ENCODE measurements around the gene SECISBP2L.
"Not testable (repeated sequence)": the region's sequence is repeated elsewhere in the genome, so short reads cannot be mapped to it uniquely, and the experiment has no call there.

Gene SECISBP2L

GRCh38 chr15:48992545-48992944, 53.7 kb downstream of the SECISBP2L start:
- no peak for DNase-seq (ENCODE audit: low spot score)

DNA sequence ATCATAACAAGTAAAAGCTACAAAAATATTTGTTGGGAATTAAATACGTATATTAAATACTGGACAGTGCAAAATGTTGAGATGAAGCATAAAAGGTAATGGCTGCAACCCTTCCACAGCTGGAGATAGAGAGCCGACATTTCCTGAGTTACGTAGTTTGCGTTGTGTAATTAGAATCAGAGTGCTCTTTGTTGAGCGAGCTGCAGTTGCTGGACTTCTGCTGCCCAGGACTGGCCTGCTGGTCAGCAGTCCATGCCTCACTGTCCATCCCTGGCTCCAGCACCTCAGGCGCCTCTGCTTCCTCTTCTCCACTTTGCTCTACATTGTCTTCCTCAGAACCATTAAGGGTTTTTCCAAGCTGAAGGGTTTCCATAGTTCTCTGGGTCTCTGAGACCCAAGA, 54.1 kb downstream of the SECISBP2L start:
- DNase-seq (ENCODE audit: low spot score): no peak

GRCh38 chr15:48989170-48989569, 57.1 kb downstream of the SECISBP2L start:
- no peak for DNase-seq (ENCODE audit: low spot score)

DNA sequence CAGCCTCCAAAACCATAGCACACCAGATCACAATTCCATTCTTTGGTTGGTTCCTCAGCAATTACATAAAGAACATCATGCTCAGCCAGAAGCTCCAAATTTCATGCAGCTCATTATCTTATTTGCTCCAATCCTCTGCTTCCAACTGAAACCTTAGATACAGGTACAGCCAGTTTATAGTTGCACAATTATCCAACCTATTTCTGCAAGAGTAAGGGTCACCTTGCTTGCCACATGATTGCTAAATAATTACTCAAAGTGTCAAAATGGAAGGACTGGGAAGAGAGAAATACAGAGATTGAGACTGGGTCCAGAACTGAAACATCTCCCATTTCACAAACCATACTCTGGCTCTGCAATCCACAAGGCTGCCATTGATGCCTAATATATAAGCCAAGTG, 59.1 kb downstream of the SECISBP2L start:
- no peak for DNase-seq (ENCODE audit: low spot score)

GRCh38 chr15:48986240-48986639, 60.0 kb downstream of the SECISBP2L start:
- no peak for DNase-seq (ENCODE audit: low spot score)

GRCh38 chr15:48985516-48985915, 60.7 kb downstream of the SECISBP2L start:
- DNase-seq (ENCODE audit: low spot score): no peak

- no peak for DNase-seq (ENCODE audit: low spot score)
Measured at GRCh38 chr15:48984811-48985352, 61.4 kb downstream of the SECISBP2L start.

- DNase-seq (ENCODE audit: low spot score): no peak
Measured at GRCh38 chr15:48984021-48984710, 62.1 kb downstream of the SECISBP2L start.

DNA sequence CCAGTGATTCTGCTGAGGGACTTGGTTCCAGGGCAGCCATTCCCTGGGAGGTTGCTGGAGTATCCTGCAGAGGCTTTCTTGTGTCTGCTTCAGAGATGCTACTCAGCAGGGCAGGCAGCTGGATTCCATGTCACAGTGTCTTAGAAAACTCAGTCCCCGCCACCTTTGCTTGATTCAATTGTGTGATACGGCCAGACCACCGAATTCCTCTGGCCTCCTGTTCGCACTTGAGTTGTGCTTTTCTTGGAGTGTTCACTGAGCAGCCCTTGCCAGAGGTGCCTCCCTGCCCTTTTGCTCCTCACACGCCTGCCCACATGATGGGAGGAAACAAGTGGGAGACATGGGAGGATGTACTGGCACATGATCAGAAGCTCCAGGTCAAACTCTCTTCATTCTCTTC, 62.9 kb downstream of the SECISBP2L start:
- DNase-seq (ENCODE audit: low spot score): no peak

GRCh38 chr15:48981941-48982340, 64.3 kb downstream of the SECISBP2L start:
- no peak for DNase-seq (ENCODE audit: low spot score)

GRCh38 chr15:48978638-48979037, 67.6 kb downstream of the SECISBP2L start:
- no peak for DNase-seq (ENCODE audit: low spot score)

GRCh38 chr15:48976444-48977088, 69.7 kb downstream of the SECISBP2L start:
- DNase-seq (ENCODE audit: low spot score): no peak

DNA sequence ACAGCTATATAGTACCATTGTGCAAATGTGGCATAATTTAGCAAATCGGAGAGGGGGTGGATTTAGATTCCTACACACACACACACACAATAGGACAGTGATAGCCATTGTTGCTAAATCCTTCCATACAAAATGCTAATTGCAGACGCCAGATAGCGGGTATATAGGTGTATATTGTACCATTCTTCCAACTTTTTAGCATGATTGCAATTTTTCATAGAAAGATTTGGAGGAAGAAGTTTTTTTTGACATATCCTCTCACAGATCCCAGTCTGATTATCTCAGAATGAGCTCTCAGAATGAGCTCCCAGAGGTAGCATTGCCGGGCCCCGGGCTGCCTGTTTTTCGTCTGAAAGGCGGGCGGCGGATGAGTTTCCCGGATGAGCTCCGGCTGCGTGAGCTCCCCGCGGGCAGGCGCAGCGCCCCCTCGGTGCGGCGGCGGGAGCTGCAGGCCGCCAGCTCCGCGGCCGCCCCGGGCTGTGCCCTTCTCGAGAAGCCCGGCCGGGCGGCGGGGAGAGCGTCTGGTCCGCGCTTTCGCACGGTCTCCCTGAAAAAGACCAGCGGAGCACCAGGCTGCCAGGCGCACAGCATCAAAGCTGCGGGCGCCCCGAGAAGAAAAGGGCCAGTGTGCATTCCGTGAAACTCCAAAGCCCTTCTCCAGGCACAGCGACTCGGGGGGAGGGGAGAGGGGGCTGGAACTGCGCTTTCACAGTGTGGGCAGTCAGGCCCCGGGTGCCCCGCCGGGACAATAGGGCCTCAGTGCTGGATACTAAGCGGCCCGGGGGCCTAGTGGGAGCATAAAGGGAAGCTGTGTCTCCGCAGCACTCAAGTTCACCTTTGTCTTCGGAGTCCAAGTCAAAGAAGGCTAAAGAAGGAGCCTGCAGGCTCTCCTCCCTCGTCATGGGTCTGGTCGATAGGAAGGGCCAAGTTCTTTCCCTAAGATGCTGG, 70.5 kb downstream of the SECISBP2L start:
- DNase-seq (ENCODE audit: low spot score): peak; percentile 79

GRCh38 chr15:48974882-48975281, 71.4 kb downstream of the SECISBP2L start:
- DNase-seq (ENCODE audit: low spot score): no peak

GRCh38 chr15:48972750-48973503, 73.3 kb downstream of the SECISBP2L start:
- DNase-seq (ENCODE audit: low spot score): no peak

GRCh38 chr15:48970926-48971325, 75.3 kb downstream of the SECISBP2L start:
- DNase-seq (ENCODE audit: low spot score): not testable (repeated sequence)

GRCh38 chr15:48968066-48968465, 78.2 kb downstream of the SECISBP2L start:
- no peak for DNase-seq (ENCODE audit: low spot score)

DNA sequence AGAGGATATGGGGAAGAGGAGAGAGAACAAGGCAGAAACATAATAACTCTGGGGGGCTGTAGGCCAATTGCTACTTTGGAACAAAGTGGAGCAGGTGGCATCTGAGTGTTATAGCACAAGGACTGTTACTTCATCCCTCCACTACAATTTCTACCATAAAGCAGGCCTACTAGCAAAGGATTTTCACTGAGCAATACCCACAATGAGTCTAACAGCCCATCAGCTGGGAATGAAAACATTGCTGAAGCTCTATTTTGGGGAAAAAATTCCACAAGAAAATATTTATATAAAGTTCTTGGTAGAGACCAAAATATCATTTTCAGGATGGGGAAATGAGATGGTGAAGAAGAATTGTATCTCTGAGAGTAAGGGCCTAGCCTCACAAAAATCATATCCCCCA, 78.9 kb downstream of the SECISBP2L start:
- no peak for DNase-seq (ENCODE audit: low spot score)

- DNase-seq (ENCODE audit: low spot score): no peak
Measured at GRCh38 chr15:48966595-48967301, 79.5 kb downstream of the SECISBP2L start.

- DNase-seq (ENCODE audit: low spot score): peak; percentile 38
Measured at GRCh38 chr15:48965972-48966371, 80.3 kb downstream of the SECISBP2L start.

DNA sequence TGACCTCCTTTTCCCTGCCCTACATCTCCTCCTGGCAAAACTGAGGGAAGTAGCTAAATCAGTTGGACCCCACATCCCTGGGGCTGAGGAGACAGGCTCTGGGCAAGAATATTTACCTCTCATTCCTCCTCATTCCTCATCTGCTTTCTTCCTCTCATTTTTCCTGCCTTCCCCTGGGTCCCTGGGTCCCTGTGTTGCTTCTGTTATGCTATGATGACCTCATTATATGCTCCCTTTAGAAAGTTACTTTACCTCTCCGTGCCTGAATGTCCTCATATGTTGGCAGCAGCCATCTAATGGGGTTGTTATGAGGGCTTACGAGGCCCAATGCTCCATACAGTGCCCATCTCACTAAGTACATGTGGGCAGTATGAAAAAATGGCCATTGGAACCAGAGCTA, 81.3 kb downstream of the SECISBP2L start:
- no peak for DNase-seq (ENCODE audit: low spot score)
